Suprapubic skin (tissue), 4 donors: ENCODE data around the gene CR1L.

Experiments
- CTCF ChIP-seq, 2 donors: fragments of 200-600 bp in 1 of 2; fragments of 450-650 bp in 1 of 2; sonication (generic) in 1 of 2; IDR thresholded peaks; one replicate each; pipeline ENCODE4 v1.5.1; 2016 to 2019; ENCODE audit warnings: antibody characterized with exemption in 2 of 2, mild to moderate bottlenecking in 1 of 2, moderate library complexity in 1 of 2
- EP300 ChIP-seq: sonication (generic); formaldehyde crosslinking; IDR thresholded peaks from one replicate; pipeline ENCODE4 v1.6.1; 2017; ENCODE audit warnings: antibody characterized with exemption
- POLR2A ChIP-seq, 2 donors: fragments of 450-650 bp; IDR thresholded peaks; one replicate each; pipeline ENCODE4 v1.6.1; 2017; ENCODE audit warnings: antibody characterized with exemption in 2 of 2, mild to moderate bottlenecking in 2 of 2, moderate library complexity in 2 of 2
- POLR2AphosphoS5 ChIP-seq, 3 donors: sonication (generic); formaldehyde crosslinking; IDR thresholded peaks; one replicate each; pipeline ENCODE4 v1.6.1; 2017; ENCODE audit warnings: antibody characterized with exemption in 3 of 3

- TF ChIP-seq CTCF (IDR thresholded peaks at IDR 0.05) (no peak), POLR2A (IDR thresholded peaks at IDR 0.05) (no peak), POLR2AphosphoS5 (IDR thresholded peaks at IDR 0.05) (no peak), EP300 (no peak)
These were observed 119.0 kb downstream of the CR1L start for GRCh38 chr1:207763972-207764371.
